ENCODE data around the gene INTS12. TPM values are rescaled to one million over a fixed set of nuclear protein-coding genes. Genes with fewer than 3 reads are reported as not detected.

Gene INTS12
- total and polyA plus RNA-seq, 12 donors = 4.3 to 30.8 (median 16.5) TPM

DNA sequence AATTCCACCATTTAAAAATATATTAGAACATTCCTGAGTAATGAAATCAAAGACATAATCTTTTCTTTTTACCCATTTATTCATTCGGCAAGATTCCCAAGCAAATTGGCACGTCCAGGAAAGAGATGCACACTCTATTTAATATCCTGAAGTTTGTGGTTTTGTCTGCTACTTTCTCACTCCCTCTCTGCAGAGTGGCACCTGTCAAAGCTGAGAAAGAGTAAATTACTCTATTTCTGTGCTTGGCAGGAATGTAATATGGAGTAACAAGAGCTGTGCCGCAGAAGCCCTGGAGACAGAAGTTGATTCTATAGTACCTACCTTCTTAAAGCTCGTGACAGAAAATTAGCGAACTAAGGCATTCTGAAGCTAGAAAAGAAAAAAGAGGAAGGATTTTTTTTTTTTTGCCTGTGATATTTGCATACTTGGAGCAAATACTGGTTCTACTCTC is 5.6 kb upstream of the INTS12 start:
- Histone ChIP-seq H3K9me3 (replicated peaks in 1 of 3) (no peaks in the 10 kb centered on the region), H3K4me1 (replicated peaks in 1 of 2) (peaks cover 0 to 9% of the 10 kb centered on the region in 2 donors), H3K4me3 (no peak overlapping the region), H3K36me3 (replicated peaks in 1 of 2) (no peaks in the 10 kb centered on the region), H3K27ac (no peak overlapping the region), H3K27me3 (no peaks in the 10 kb centered on the region)
- 68 to 72% (median 70%) methylated on average over 5 of the region's 5 CpGs for WGBS, 4 donors
- no peak for DNase-seq
- TF ChIP-seq, protein P1, sequence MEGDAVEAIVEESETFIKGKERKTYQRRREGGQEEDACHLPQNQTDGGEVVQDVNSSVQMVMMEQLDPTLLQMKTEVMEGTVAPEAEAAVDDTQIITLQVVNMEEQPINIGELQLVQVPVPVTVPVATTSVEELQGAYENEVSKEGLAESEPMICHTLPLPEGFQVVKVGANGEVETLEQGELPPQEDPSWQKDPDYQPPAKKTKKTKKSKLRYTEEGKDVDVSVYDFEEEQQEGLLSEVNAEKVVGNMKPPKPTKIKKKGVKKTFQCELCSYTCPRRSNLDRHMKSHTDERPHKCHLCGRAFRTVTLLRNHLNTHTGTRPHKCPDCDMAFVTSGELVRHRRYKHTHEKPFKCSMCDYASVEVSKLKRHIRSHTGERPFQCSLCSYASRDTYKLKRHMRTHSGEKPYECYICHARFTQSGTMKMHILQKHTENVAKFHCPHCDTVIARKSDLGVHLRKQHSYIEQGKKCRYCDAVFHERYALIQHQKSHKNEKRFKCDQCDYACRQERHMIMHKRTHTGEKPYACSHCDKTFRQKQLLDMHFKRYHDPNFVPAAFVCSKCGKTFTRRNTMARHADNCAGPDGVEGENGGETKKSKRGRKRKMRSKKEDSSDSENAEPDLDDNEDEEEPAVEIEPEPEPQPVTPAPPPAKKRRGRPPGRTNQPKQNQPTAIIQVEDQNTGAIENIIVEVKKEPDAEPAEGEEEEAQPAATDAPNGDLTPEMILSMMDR (IDR thresholded peaks at IDR 0.05) = no peak
- no peak for TF ChIP-seq POLR2A (IDR thresholded peaks at IDR 0.05)
- intact Hi-C loops (cut with DNase I) = no loop called here

DNA sequence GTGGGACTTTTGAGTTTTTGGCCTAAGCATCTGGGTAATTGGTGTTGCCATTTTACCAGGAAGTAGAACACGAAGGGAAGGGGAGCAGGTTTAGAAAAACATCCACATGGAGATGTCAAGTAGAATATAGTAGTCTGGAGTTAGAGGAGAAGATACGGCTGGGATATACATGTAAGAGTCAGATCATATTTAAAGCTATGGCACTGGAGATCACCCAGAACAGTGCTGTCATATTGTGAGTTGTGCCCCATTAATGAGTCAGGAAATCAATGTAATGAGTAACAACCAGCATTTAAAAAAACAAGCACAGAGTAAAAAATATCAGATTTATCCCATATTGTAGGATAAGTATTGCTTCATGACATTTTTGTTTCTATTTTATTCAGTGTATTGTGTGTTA is 4.3 kb upstream of the INTS12 start:
- intact Hi-C loops (cut with DNase I) = no loop called here
- H3K4me3 ChIP-seq = no peak overlapping the region
- H3K36me3 ChIP-seq (replicated peaks in 1 of 2) = no peaks in the 10 kb centered on the region
- no peaks in the 10 kb centered on the region for H3K27me3 ChIP-seq
- DNase-seq = no peak
- 79 to 91% (median 89%) methylated on average over 2 of the region's 2 CpGs for WGBS, 4 donors
- H3K4me1 ChIP-seq (replicated peaks in 1 of 2) = peaks cover 2 to 10% of the 10 kb centered on the region in 2 donors
- no peak for TF ChIP-seq POLR2A (IDR thresholded peaks at IDR 0.05)
- TF ChIP-seq, protein P1 (IDR thresholded peaks at IDR 0.05) = no peak
- no peak overlapping the region for H3K27ac ChIP-seq
- H3K9me3 ChIP-seq (replicated peaks in 1 of 3) = no peaks in the 10 kb centered on the region

DNA sequence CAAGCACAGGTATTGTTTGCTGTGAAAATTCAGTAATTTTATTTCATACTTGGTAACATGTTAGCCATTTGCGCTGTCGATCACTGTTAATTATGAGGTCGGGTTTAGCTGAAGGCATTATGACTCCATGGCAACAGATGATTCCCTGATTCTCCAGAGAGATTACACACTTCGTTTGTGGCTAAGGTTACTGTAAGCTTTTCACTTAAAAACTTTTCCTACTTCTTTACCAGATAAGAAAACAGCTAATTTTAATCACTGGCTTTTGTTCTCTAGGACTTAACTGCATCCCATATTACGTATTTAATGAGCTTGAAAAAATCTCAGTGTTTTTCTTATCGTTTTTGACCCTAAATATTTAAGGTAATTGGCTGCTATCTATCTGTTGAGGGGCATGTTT is 2.2 kb upstream of the INTS12 start:
- no peak for DNase-seq
- Histone ChIP-seq H3K27ac (no peak overlapping the region), H3K4me1 (replicated peaks in 1 of 2) (peaks cover 7 to 22% of the 10 kb centered on the region in 2 donors), H3K27me3 (no peaks in the 10 kb centered on the region), H3K36me3 (replicated peaks in 1 of 2) (no peaks in the 10 kb centered on the region), H3K4me3 (no peak overlapping the region), H3K9me3 (replicated peaks in 1 of 3) (no peaks in the 10 kb centered on the region)
- intact Hi-C loops (cut with DNase I) = no loop called here
- TF ChIP-seq POLR2A (IDR thresholded peaks at IDR 0.05) = no peak
- TF ChIP-seq, protein P1 (IDR thresholded peaks at IDR 0.05) = no peak
- 72 to 80% (median 74%) methylated on average over 6 of the region's 6 CpGs for WGBS, 4 donors

DNA sequence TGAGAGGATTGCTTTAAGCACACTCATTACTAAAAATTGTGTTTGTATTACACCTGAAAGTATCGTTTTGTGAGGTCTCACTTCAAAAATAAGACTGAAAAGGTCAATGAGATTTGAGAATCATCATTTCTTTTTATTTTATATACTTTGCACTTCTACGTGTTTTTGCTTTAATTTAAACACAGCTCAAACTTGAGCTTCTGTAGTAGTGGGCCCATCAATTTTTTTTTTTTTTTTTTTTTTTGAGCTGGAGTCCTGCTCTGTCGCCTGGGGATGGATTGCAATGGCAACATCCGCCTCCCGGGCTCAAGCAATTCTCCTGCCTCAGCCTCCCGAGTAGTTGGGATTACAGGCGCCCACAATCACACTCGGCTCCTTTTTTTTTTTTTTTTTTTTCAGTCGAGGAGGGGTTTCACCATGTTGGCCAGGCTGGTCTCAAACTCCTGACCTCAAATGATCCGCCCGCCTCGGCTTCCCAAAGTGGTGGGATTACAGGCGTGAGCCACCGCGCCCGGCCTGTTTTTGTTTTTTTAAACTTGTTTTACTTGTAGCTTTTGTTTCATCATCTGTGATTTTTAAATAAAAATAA is 1.6 kb upstream of the INTS12 start:
- H3K4me1 ChIP-seq (replicated peaks in 1 of 2) = peaks cover 7 to 22% of the 10 kb centered on the region in 2 donors
- no peak for DNase-seq
- H3K27me3 ChIP-seq = no peaks in the 10 kb centered on the region
- H3K27ac ChIP-seq = no peak overlapping the region
- no peak overlapping the region for H3K4me3 ChIP-seq
- TF ChIP-seq, protein P1 (IDR thresholded peaks at IDR 0.05) = no peak
- TF ChIP-seq POLR2A (IDR thresholded peaks at IDR 0.05) = no peak
- WGBS, 4 donors = 64 to 76% (median 73%) methylated on average over 15 to 16 of the region's 16 CpGs
- H3K9me3 ChIP-seq (replicated peaks in 1 of 3) = no peaks in the 10 kb centered on the region
- intact Hi-C loops (cut with DNase I) = no loop called here
- no peaks in the 10 kb centered on the region for H3K36me3 ChIP-seq (replicated peaks in 1 of 2)

Data from adrenal gland (tissue), 12 donors.